ENCODE results near the gene GTPBP2. TPM values are rescaled to one million over a fixed set of nuclear protein-coding genes. Genes with fewer than 3 reads are reported as not detected.

GTPBP2 gene
- total RNA-seq, 1 donor, result 50.1 TPM

DNA sequence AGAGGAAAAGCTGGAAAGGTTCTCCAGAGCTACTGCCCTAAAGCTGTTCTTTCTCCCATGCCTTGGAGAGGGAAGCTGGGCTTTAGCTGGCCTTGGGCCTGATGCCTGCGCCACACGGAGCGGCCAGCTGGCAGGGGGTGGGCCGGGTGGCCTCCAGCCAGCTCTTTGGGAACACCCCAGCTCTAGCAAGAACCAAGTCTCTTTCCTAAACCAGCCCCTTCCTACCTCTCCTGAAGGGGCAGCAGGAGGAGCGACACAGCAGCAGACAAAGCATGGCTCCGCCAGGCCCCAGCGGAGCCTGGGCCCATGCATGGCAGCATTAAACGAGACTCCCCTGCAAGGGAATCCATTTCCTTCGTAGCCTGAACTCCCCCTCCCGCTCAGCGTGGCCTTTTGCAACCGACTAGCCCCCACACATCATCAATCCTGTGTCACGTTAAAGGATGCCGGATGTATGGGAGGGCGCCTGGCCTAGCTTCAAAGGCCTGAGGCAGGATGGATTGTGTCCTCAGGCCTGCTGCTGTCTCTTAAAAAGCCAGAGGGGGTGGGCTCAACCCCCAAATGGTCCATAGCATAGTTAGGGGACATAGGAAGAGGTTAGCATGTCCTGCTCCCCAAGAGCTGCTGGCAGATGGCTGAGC lies 44.5 kb upstream of the GTPBP2 start:
- no peak for TF ChIP-seq CTCF (IDR thresholded peaks at IDR 0.05; ENCODE audit: insufficient read depth, low read depth, low read length)
- DNase-seq (ENCODE audit: low read depth), result no peak

GRCh38 chr6:43671801-43672690 lies 43.0 kb upstream of the GTPBP2 start:
- no peak overlapping the region for H3K4me3 ChIP-seq (ENCODE audit: low read depth, low read length)
- TF ChIP-seq CTCF (IDR thresholded peaks at IDR 0.05; ENCODE audit: insufficient read depth, low read depth, low read length), result no peak
- DNase-seq (ENCODE audit: low read depth), result no peak

More for the DNA sequence above, 44.5 kb upstream of the GTPBP2 start:
- H3K4me3 ChIP-seq (ENCODE audit: low read depth, low read length), result no peak overlapping the region

DNA sequence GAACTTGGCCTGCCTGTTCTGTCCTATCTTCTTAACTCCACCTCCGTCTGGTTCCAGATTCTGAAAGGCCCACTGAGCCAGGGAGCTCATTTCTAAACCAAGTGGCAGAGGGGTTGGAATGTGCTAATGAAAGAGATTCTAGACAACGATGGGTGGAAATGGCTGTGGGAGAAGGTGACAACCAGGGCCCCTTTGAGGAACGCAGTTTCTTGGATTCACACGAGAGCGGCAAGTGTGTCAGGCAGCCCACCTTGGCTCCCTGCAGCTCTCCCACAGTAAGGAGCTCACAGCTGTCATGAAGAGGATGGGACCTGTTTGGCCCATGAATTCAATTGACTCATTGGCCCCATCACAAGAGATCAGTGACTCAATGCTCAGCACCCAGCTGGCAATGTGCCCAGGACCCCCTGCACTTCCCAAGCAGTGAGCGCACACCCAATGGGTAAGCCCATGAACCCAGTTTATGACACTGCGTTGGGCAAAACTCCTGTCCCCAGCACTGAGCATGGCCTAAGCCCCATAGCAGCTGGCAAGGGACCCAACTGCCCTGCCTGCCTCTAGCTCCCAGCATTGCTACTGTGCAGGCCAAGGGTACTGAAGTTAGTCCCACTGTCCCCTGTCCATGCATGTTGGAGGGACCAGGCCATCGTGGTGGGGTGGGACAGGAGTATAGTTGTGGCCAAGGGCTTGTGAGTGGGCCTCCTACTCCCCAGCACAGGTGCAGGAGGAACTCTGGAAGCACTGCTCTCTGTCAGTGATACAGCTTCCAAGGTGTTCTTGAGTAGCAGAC lies 42.1 kb upstream of the GTPBP2 start:
- DNase-seq (ENCODE audit: low read depth), result no peak

GRCh38 chr6:43670623-43670986 lies 41.5 kb upstream of the GTPBP2 start:
- no peak for DNase-seq (ENCODE audit: low read depth)
- TF ChIP-seq CTCF (IDR thresholded peaks at IDR 0.05; ENCODE audit: insufficient read depth, low read depth, low read length), result no peak
- H3K4me3 ChIP-seq (ENCODE audit: low read depth, low read length), result no peak overlapping the region

More for the DNA sequence above, 42.1 kb upstream of the GTPBP2 start:
- TF ChIP-seq CTCF (IDR thresholded peaks at IDR 0.05; ENCODE audit: insufficient read depth, low read depth, low read length), result no peak
- H3K4me3 ChIP-seq (ENCODE audit: low read depth, low read length), result no peak overlapping the region

- no peak for TF ChIP-seq CTCF (IDR thresholded peaks at IDR 0.05; ENCODE audit: insufficient read depth, low read depth, low read length)
- H3K4me3 ChIP-seq (ENCODE audit: low read depth, low read length), result no peak overlapping the region
- DNase-seq (ENCODE audit: low read depth), result peak; percentile 9
Measured at GRCh38 chr6:43669922-43670622, 41.0 kb upstream of the GTPBP2 start.
